Left forelimb (tissue), 1 donor: ENCODE measurements around the gene SHMT2.
A peak's percentile ranks its signal among the peaks of the same experiment; 100 is the strongest.

ENCODE experiments used
- DNase-seq: peaks from one replicate; pipeline ENCODE4 v3.0.0-alpha.2; 2018; ENCODE audit warnings: low spot score

The SHMT2 gene

DNA sequence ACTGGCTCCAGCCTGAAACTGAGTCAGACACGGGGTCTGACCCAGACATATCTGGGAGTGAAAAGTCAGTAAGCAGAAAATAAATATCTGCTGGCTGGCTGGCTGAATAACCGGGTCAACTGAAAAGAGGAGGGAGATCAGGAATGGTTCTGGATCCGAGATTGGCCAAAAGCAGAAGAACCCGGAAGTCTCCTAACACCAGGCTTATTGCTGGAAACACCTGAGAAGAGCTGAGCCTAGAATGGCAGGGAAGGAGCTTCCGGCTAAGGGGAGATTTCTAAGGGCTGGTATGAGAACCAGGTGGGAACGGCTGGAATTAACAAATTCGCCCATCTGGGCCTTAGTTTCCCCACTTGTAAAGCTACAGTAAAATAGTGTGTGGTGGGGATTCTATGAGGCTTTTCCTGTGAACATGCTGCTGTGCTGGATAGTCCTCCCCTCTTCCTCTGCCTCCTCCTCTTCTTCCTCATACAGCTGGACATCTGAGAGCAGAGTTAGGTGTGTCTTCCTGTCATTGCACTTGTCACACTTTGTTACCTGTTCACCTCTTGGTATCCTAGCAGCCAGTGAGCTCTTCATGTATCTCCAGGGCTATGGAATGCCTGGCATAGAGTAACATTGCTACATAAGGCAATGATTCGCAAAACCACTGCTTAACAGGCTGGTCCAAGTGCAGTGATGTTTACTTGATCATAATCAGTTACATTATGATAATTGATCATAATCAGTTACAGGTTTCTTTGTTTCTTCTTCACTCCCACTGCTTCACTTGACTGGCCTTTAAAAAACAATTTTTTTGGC, 2.0 kb upstream of the SHMT2 start:
- no peak for DNase-seq

GRCh38 chr12:57229046-57229633, 371 bp upstream of the SHMT2 start:
- no peak for DNase-seq

DNA sequence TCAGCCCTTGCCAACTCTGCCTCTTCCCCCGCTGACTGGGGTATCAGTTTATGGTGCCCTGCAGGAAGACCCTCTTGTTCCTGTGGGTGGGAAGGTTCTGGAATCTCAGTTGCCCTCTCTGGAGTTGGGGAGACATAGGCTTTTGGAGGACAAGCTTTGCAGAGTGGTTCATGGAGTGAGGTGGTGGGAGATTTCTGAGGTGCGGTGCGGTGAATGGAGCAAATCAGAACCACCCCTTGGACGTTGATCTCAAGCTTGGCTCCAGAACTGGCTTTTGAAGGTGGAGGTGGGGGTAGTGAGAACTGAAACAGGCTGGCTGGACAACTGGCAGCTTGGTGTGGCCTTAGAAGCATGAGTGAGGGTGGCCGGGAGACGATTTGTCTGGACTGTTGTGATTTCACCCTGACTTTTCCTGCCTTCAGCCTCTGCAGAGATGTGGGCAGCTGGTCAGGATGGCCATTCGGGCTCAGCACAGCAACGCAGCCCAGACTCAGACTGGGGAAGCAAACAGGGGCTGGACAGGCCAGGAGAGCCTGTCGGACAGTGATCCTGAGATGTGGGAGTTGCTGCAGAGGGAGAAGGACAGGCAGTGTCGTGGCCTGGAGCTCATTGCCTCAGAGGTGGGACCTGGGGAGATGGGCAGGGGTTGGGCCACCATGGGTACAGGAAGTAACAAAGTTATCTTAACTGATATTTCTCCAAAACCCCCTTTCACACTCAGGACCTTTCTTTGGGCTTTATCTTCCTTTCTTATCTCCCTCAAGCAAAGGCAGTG, 1.1 kb downstream of the SHMT2 start:
- no peak for DNase-seq

DNA sequence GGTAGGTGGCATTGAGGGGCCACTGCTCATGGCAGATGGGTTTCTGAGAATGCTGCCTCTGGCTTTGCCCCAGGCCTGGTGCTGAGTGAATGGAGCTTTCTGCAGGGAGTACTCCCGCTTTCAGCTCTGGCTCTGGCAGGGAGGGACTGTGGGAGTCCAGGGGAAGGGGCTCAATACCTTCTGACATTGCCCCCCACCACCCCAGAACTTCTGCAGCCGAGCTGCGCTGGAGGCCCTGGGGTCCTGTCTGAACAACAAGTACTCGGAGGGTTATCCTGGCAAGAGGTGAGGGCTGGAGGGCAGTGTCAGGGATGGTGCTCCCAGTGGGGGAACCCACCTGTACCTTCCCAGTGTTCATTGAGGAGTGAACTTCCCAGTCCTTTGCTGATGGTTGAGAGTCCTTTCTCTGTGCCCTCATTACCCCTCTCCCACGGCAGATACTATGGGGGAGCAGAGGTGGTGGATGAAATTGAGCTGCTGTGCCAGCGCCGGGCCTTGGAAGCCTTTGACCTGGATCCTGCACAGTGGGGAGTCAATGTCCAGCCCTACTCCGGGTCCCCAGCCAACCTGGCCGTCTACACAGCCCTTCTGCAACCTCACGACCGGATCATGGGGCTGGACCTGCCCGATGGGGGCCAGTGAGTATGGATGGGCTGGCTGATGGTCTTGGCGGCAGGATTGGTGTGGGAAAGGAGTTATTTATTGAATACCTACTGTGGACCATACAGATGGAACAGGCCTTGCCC, 1.9 kb downstream of the SHMT2 start:
- DNase-seq, result no peak

- no peak for DNase-seq
Measured at GRCh38 chr12:57232156-57232756, 2.7 kb downstream of the SHMT2 start.

DNA sequence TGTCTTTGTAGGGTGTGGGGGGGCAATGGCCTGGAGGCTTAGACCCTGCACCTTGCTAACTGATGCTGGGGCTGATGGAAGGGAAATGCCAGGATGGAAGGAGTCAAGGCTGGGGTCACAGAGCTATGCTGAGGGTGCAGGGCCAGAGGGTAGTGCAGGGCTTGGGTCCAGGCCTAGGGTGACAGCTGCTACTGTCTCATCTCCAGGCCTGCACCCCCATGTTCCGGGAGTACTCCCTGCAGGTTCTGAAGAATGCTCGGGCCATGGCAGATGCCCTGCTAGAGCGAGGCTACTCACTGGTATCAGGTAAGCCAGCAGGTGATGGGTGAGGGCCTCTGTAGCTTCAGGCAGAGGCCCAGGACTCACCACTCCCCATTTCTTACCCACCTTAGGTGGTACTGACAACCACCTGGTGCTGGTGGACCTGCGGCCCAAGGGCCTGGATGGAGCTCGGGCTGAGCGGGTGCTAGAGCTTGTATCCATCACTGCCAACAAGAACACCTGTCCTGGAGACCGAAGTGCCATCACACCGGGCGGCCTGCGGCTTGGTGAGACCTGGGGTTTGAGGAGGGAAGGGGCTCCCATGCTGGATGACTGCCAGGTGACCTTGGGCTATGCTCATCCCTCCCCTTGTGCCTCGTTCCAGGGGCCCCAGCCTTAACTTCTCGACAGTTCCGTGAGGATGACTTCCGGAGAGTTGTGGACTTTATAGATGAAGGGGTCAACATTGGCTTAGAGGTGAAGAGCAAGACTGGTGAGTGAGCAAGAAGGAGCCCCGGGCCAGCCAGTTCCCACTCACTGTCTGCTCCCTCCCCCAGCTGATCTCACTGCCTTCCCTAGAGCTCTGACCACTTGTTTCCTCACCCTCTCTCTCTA, 4.1 kb downstream of the SHMT2 start:
- DNase-seq, result no peak

- no peak for DNase-seq
Measured at GRCh38 chr12:57234233-57234570, 4.7 kb downstream of the SHMT2 start.

GRCh38 chr12:57234571-57235016, 5.1 kb downstream of the SHMT2 start:
- DNase-seq, result no peak

GRCh38 chr12:57235017-57235727, 5.7 kb downstream of the SHMT2 start:
- no peak for DNase-seq

DNA sequence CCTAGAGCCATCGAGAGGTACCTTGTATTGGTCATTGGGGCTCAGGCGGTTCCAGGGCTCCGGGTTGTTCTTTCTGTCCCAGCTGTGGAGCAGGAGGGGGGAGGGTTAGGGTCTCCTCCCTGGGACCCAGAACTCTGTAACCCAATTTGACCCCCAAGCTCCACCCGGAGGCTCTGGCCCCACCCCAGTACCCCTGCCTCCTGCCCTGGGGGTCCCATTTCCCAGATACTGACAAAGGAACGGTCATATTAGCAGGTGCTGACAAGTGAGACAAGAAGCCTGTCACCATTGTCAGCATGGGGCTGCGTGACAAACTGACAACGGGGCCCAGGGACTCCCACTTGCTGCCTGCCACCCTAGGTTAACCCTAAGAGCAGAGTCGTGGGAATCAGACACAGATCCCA, 6.2 kb downstream of the SHMT2 start:
- DNase-seq, result no peak

DNA sequence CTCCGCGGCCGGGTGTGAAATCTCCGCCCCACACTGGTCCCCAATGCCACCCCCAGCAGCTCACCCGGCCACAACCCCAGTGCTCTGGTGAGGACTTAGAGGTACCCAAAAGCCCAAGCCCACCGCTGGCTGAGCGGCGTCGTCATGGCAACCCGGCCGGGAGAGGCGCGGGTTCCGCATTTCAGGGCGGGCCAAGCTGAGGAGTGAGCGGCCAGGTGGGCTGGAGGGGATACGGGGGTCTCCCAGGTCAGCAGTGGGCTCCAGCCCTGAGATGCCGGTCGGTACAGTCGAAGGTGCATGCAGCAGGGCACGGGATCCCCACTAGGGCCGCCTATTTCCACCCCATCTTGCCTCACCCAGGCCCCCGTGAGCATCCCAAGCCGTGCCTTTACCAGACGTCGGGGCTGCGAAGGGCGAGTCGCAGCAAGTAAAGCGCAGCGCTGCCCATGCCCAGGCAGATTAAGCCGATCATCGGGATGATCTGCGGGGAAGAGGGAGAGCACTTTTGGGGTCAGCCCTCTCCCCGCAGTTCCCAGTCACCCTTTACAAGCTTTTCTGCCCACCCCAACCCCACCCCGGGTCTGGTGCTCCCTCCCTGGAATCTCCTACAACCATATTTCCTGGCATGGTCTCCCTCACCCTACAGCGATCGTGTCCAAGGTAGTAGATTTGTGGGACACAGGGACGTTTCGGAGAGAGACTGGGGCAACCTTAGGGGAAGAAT, 6.9 kb downstream of the SHMT2 start:
- peak; percentile 65 for DNase-seq

DNA sequence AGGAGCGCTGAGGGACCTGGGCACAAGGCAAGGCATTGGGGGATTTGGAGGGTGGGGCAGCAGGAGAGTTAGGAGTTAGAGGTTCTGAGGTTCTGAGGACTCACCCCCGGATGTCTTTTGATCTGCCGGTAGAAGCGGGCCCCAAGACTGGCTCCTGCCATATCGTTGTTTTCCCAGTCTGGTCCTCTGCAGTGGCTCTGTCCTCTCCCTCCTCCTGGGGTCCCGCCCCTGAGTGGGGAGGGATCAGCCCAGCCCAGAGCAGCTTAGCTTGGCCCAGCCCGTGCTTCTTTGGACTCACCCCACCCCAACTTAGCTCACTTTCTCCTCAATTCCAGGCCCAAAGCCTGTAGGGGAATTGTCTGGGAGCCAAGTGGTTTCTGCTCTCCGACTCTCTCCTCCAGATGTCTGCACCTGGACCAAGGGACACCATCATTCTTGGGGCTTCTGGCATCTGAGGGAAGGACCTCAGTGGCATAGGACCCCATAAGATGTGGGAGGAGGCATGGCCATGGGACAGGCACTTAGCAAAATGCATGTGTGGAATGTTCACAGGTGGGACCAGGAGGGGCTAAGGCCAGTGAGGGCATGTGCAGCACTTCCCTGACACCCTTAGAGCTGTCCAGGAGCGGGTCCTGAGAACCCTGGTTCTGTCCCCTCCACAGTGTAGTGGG, 7.5 kb downstream of the SHMT2 start:
- DNase-seq, result peak; percentile 69

DNA sequence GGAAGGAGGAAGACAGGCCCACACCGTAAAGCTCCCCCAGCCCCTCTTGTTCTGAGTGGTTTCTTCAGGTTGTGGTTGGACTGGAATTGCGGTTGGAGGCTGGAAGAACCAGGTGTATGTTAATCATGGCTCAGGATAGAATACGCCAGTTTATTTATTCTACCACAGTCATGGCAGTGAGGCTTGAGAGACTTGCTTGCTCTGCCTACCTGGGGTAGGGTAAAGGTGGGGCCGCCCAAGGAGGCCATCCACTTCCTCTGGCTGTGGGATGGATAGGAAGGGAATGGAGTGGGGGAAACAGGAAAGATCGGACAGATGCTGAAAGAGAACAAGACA, 8.1 kb downstream of the SHMT2 start:
- DNase-seq, result no peak

DNA sequence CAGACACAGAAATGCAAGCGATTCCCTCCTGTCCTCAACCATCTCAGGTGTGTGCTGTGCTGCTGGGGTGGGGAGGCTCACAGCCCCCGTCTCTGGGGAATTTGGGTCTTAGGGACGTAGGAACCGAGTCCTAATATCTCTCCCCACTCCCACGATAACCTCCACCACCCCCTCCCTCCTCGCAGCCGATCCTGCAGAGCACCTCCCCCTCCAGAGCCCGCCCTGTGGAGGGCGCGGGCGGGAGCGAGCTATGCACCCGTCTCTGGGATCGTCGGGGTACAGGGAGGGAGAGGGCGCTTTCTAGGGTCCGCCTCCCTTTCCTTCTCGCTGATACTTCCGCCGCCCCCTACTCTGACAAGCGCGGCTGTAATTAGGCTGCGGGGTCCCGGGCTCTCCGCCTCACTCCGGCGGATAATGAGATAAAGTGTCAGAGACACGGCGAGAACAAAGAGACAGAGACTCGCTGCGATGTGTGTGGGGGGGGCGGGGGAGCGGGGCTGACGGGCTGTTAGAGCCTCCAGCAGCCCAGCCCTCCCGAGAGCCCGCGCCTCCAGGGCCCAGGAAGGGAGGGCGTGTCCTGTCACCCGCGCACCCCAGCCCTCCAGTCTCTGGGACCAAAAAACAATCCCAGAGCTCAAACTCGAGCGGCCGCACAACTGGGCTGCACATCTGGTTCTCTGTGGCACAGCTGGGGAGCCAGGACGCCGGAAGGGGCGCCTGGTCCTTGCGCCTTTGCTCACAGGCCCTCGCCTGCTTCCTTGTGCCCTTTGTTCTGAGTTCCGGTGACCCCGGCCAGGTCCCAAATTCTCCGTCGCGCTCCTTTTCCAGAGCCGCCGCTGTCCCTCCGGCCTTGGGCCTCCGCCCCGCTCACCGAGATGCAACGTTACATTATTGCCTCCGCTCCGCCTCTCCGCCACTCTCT, 8.7 kb downstream of the SHMT2 start:
- DNase-seq, result peak; percentile 69

DNA sequence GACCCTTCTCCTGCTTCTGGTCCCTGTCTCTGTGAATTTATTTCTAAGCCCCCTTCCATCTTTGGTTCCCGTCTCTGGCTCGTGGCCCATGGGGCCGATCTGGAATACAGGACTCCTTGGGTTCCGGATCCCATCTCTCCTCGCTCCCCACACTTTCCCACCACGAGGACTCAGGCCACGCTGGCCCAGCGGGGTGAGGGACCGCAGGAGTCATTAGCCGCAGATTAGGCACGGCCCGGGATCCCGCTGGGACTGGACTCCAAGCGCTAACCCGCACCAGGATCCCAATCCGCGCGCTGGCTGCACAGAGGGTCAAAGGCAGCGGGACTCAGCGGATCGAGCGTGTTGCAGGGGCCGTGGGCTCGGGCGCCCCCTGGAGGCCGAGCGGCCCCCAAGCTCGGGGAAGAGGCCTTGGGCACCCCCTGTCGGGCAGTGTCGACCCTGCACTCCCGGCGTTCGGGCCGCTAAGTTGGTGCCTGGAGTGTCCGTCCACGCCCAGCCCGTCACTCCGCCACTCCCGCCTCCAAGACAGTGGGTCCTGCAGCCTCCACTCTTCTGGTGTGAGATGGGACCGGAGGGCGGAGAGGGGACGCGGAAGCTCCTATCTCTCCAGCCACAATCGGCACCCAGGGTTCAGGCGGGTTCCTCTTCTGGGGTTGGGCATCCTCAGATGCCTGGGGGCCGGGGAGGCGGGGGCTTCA, 9.5 kb downstream of the SHMT2 start:
- DNase-seq, result peak; percentile 92

DNA sequence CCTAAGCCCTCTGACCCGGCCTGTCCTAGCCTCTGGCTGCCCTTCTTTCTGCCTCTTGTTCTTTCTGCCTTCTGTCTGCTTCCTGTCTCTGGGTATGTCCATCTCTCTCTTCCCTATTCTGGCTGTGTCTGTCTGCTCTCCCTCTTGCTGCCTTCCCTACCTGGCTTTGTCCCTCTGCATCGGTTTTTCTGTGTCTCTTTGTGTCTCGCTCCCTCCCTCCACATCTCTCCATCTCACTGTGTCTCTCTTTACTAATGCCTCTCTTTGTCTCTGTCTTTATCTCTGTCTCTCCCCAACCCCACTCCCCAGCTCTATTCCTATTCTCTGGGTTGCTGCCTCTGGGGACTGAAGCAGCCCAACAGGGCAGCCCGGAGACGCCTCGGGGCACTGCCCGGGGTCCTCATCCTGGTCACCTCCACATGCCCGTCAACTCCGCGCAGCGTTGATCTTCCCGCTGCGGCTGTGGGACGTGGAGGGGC, 10.1 kb downstream of the SHMT2 start:
- DNase-seq, result peak; percentile 68
